Upper lobe of left lung (tissue), 4 donors: ENCODE measurements around the gene CPM.

Experiments
- CTCF ChIP-seq, 6 experiments: fragments of 450-650 bp in 4 of 6; fragments of 200-600 bp in 2 of 6; sonication (generic) in 2 of 6; IDR thresholded peaks; one replicate each; pipeline ENCODE4 v1.5.1; 2016 to 2019; ENCODE audit warnings: antibody characterized with exemption in 6 of 6
- EP300 ChIP-seq, 4 donors: sonication (generic); formaldehyde crosslinking; IDR thresholded peaks; one replicate each; pipeline ENCODE4 v1.5.1; 2017; ENCODE audit warnings: antibody characterized with exemption in 4 of 4, control low read depth in 2 of 4
- POLR2A ChIP-seq, 4 donors: fragments of 450-650 bp; IDR thresholded peaks; one replicate each; pipeline ENCODE4 v1.5.1; 2016 to 2017; ENCODE audit warnings: antibody characterized with exemption in 4 of 4, mild to moderate bottlenecking in 2 of 4
- POLR2AphosphoS5 ChIP-seq, 2 donors: sonication (generic); formaldehyde crosslinking; IDR thresholded peaks; one replicate each; pipeline ENCODE4 v1.5.1; 2017; ENCODE audit warnings: antibody characterized with exemption in 2 of 2

DNA sequence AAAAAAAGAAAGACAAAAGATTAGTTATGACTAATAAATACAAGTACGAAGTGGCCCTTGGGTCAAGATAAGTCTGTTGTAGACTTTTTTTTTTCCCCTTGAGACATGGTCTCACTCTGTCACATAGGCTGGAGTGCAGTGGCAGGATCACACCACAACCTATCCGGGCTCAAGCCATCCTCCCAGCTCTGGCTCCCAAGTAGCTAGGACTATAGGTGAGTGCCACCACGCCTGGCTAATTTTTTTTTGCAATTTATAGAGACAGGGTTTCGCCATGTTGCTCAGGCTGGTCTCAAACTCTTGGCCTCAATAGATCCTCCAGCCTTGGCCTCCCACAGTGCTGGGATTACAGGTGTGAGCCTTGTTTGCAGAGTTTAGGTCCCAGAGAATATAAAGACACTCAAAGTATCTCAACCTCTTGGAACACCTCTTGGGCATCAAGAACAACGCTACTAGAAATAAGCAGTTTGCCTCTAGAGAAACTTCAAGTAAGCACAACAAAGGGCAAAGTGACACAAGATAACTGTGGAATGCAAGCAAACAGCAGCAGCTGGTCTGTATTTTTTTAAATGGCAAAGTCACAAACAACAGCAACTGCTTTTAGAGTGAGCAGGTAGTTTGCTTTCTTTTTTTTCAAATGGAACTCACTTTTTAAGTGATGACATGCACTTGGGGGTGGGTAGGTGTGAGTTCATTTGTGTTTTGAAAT lies 128.9 kb downstream of the CPM start:
- no peak for TF ChIP-seq CTCF (IDR thresholded peaks at IDR 0.05)
- TF ChIP-seq POLR2A (IDR thresholded peaks at IDR 0.05) = no peak
- TF ChIP-seq EP300 (IDR thresholded peaks at IDR 0.05) = no peak
- TF ChIP-seq POLR2AphosphoS5 (IDR thresholded peaks at IDR 0.05) = no peak
